Measurements from ENCODE around the gene MAP7D1. TPM values are rescaled to one million over a fixed set of nuclear protein-coding genes. Genes with fewer than 3 reads are reported as not detected.

MAP7D1 gene
- total and polyA plus RNA-seq, 10 of the 15 experiments (the other 5 are each of a cell fraction or from before 2014, with no cell fraction given), result 4.4 to 97.6 (median 24.2) TPM

DNA sequence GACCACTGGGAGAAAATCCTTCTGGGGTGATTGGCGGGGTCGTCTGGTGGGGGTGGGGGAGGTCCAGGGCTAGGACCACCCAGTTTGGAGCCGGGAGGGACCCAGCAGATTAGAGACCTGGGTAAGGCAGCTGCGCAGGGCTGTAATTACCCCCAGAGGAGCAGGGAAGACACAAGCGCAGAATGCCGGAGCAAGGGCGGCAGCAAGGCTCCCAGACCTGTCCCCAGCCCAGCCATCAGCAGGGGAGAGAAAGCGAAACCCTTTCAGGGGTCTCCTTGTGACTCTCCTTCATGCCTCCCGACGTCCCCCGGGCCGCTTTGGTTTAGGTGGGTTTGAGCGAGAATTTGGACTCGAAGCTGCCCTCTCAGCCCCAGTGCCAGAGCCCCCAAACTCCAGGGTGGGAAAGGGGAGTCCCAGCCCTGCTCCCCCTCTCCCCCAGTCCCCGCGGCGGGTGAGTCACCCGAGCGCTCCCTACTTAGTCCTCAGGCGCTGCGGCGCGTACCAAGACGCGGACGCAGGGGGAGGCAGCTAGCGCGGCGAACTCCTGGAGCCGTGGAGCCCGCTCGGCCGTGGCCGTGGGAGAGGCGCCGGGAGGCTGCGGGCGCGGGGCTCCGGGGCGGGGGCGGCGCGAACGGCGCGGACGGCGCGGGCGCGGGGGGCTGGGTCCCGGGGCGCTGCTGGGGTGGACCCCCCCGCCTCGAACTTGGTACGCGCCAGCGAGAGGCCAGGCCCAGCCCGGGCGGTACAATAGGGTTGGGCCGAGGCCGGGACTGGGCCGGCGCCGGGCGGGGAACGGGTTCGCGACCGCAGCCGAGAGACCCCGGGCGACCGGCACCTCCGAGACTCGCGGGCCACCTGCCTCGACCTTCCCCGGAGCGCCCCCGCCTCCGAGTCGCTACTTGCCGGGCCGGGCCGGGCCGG lies at the start of gene MAP7D1 (continued):
- TF ChIP-seq KAT2A (conservative IDR thresholded peaks at IDR 0.05; ENCODE audit: control insufficient read depth, low read depth, low read length), result no peak
- peak; percentile 71 for TF ChIP-seq DPF2 (IDR thresholded peaks at IDR 0.05)
- no peak for TF ChIP-seq ASH2L (IDR thresholded peaks at IDR 0.05; ENCODE audit: borderline replicate concordance, low read depth)
- no peak for TF ChIP-seq IRF5 (IDR thresholded peaks at IDR 0.05; ENCODE audit: borderline replicate concordance)
- TF ChIP-seq IKZF1 (conservative IDR thresholded peaks at IDR 0.05), result peak; percentile 56
- TF ChIP-seq ZNF274 (IDR thresholded peaks at IDR 0.05; ENCODE audit: insufficient read depth, insufficient read length), result no peak
- TF ChIP-seq EGR1 (IDR thresholded peaks at IDR 0.05; ENCODE audit: borderline replicate concordance in 1 of 2, low read depth in 2 of 2, low read length in 2 of 2), result 0 out of 3 replicates have a peak, but pooled peaks of 1 of the 2 experiments have one; percentile 14
- TF ChIP-seq BCL11A (IDR thresholded peaks at IDR 0.05; ENCODE audit: low read depth, low read length), result no peak
- no peak for TF ChIP-seq RAD21 (IDR thresholded peaks at IDR 0.05; ENCODE audit: insufficient read depth, low read depth, low read length)
- TF ChIP-seq NKRF (conservative IDR thresholded peaks at IDR 0.05), result peak; percentile 28
- TF ChIP-seq SMARCA5 (IDR thresholded peaks at IDR 0.05), result peak; percentile 77
- TF ChIP-seq, protein P1, sequence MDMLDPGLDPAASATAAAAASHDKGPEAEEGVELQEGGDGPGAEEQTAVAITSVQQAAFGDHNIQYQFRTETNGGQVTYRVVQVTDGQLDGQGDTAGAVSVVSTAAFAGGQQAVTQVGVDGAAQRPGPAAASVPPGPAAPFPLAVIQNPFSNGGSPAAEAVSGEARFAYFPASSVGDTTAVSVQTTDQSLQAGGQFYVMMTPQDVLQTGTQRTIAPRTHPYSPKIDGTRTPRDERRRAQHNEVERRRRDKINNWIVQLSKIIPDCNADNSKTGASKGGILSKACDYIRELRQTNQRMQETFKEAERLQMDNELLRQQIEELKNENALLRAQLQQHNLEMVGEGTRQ (IDR thresholded peaks at IDR 0.05; ENCODE audit: borderline replicate concordance, low read depth, low read length), result no peak
- peak; percentile 68 for TF ChIP-seq ZNF687 (IDR thresholded peaks at IDR 0.05)
- no peak for TF ChIP-seq ZSCAN29 (IDR thresholded peaks at IDR 0.05)
- TF ChIP-seq BHLHE40 (IDR thresholded peaks at IDR 0.05; ENCODE audit: borderline replicate concordance in 1 of 2, low read depth in 2 of 2, low read length in 1 of 2), result peak; percentile 83 to 96
- TF ChIP-seq, protein P2, sequence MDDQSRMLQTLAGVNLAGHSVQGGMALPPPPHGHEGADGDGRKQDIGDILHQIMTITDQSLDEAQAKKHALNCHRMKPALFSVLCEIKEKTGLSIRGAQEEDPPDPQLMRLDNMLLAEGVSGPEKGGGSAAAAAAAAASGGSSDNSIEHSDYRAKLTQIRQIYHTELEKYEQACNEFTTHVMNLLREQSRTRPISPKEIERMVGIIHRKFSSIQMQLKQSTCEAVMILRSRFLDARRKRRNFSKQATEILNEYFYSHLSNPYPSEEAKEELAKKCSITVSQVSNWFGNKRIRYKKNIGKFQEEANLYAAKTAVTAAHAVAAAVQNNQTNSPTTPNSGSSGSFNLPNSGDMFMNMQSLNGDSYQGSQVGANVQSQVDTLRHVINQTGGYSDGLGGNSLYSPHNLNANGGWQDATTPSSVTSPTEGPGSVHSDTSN (IDR thresholded peaks at IDR 0.05; ENCODE audit: insufficient replicate concordance, low read depth, low read length), result no peak
- no peak; the same call in 1 of the 2 replicates for TF ChIP-seq SIN3A (IDR thresholded peaks at IDR 0.05; ENCODE audit: low read depth, low read length)
- TF ChIP-seq JUND (IDR thresholded peaks at IDR 0.05; ENCODE audit: low read depth, low read length), result peak; percentile 95
- peak; percentile 8; the same call in 1 of the 2 replicates for TF ChIP-seq MXI1 (IDR thresholded peaks at IDR 0.05; ENCODE audit: low read depth, low read length)
